Naive thymus-derived CD8-positive, alpha-beta T cell (primary cell): ENCODE results near the gene NCAPD3. TPM values are rescaled to one million over a fixed set of nuclear protein-coding genes. Genes with fewer than 3 reads are reported as not detected.
"Not testable (repeated sequence)": the region's sequence is repeated elsewhere in the genome, so short reads cannot be mapped to it uniquely, and the experiment has no call there.

Source experiments
- ATAC-seq, 2 donors: fragments of 150-1000 bp; cut with Tn5 transposase in 1 of 2; sonication (Bioruptor Pico), chemical (Tn5 transposase) in 1 of 2; 1 replicate in 1 of 2; 2 replicates in 1 of 2; pipeline ENCODE4 v1.10.0; 2021; ENCODE audit warnings: mild to moderate bottlenecking in 2 of 2, moderate library complexity in 2 of 2
- POLR2A ChIA-PET: fragments of 350-600 bp; sonication (Branson Sonifier 250); formaldehyde crosslinking; loops from one replicate; lab custom pipeline; 2021; ENCODE audit warnings: antibody characterized with exemption; lab: Charles Lee
- DNase-seq, 10 donors: peaks; one replicate each; pipeline versions ENCODE4 v3.0.0 to v3.0.0-alpha.2; 2020 to 2022
- H3K27ac Mint-ChIP-seq, 10 donors: one replicate each; pipeline ENCODE4 v1.8.0; 2020 to 2022; ENCODE audit warnings: mild to moderate bottlenecking in 10 of 10, mixed read lengths in 10 of 10, moderate library complexity in 4 of 10, inconsistent platforms in 1 of 10
- H3K27me3 Mint-ChIP-seq, 5 donors: one replicate each; pipeline ENCODE4 v1.8.0; 2021 to 2022; ENCODE audit warnings: mixed read lengths in 5 of 5
- H3K36me3 Mint-ChIP-seq, 3 donors: one replicate each; pipeline ENCODE4 v1.8.0; 2020 to 2022; ENCODE audit warnings: mixed read lengths in 3 of 3, mild to moderate bottlenecking in 2 of 3, inconsistent platforms in 1 of 3
- H3K4me1 Mint-ChIP-seq, 4 donors: one replicate each; pipeline ENCODE4 v1.8.0; 2021 to 2022; ENCODE audit warnings: mixed read lengths in 4 of 4
- H3K4me3 Mint-ChIP-seq, 10 donors: one replicate each; pipeline ENCODE4 v1.8.0; 2020 to 2022; ENCODE audit warnings: mild to moderate bottlenecking in 10 of 10, mixed read lengths in 10 of 10, moderate library complexity in 6 of 10, inconsistent platforms in 1 of 10
- H3K9me3 Mint-ChIP-seq, 9 donors: one replicate each; pipeline ENCODE4 v1.8.0; 2020 to 2022; ENCODE audit warnings: mixed read lengths in 9 of 9, mild to moderate bottlenecking in 3 of 9, inconsistent platforms in 1 of 9, moderate library complexity in 1 of 9
- polyA plus RNA-seq, 3 donors: library from polyadenylated mRNA; unstranded; fragments of 300-500 nt; fragmentation: Illumina TruSeq; gene quantifications; one replicate each; pipeline ENCODE4 v1.2.3, GENCODE V29; 2021
- total RNA-seq, 8 experiments: library from RNA in 2 of 8; stranded (reverse) in 2 of 8; gene quantifications; one replicate each; pipeline ENCODE4 v1.2.3 and lab custom pipeline; 2021 to 2026

The NCAPD3 gene
- total and polyA plus RNA-seq, 5 experiments from 2014 or later, result 11.2 to 43.5 (median 16.5) TPM

GRCh38 chr11:134261626-134262488 is 38.1 kb upstream of the NCAPD3 start:
- H3K36me3 Mint-ChIP-seq, result peaks cover 0 to 61% (median 8%) of the 10 kb centered on the region in 3 donors
- H3K4me3 Mint-ChIP-seq, result no peak overlapping the region
- POLR2A ChIA-PET, result interaction anchor here (1.1 to 1.6 kb wide), 3 partner anchors 8 to 38 kb away, joined by 3 to 5 read pairs (median 4); partner anchors contain the start of genes ACAD8, NCAPD3 and VPS26B
- peaks cover 3 to 9% (median 7%) of the 10 kb centered on the region in 4 donors for H3K4me1 Mint-ChIP-seq
- no peak overlapping the region for H3K27ac Mint-ChIP-seq
- H3K27me3 Mint-ChIP-seq, result no peaks in the 10 kb centered on the region
- peak in 5 of 10 donors; percentile 24 to 70 (median 43) for DNase-seq
- no peaks in the 10 kb centered on the region for H3K9me3 Mint-ChIP-seq
- ATAC-seq, result peak; percentile 69 to 71

DNA sequence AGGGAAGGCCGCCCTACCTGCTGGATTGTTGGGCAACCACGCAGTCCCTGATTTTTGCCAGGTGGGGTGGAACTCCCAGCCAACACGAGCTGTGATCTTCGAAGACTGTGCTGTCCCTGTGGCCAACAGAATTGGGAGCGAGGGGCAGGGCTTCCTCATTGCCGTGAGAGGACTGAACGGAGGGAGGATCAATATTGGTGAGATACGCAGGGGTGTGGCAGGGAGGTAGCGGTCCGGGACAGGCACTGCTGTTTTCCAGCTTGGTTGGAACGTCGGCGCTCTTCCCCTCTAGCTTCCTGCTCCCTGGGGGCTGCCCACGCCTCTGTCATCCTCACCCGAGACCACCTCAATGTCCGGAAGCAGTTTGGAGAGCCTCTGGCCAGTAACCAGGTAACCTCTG is 37.2 kb upstream of the NCAPD3 start:
- DNase-seq (no peak), ATAC-seq (no peak)
- H3K36me3 Mint-ChIP-seq, result peaks cover 0 to 63% (median 8%) of the 10 kb centered on the region in 3 donors
- no peak overlapping the region for H3K27ac Mint-ChIP-seq
- no peaks in the 10 kb centered on the region for H3K27me3 Mint-ChIP-seq
- peaks cover 3 to 13% (median 8%) of the 10 kb centered on the region in 4 donors for H3K4me1 Mint-ChIP-seq
- no peak overlapping the region for H3K4me3 Mint-ChIP-seq
- H3K9me3 Mint-ChIP-seq, result no peaks in the 10 kb centered on the region
- POLR2A ChIA-PET, result interaction anchor here (1.3 kb wide), 1 partner anchor 35 kb away, joined by 3 read pairs; no protein-coding TSS in a partner anchor

- Mint-ChIP-seq H3K9me3 (no peaks in the 10 kb centered on the region), H3K4me1 (peaks cover 7 to 17% (median 10%) of the 10 kb centered on the region in 4 donors), H3K36me3 (peaks cover 0 to 63% (median 8%) of the 10 kb centered on the region in 3 donors), H3K4me3 (no peak overlapping the region), H3K27me3 (no peaks in the 10 kb centered on the region), H3K27ac (no peak overlapping the region)
- no peak for DNase-seq
- POLR2A ChIA-PET, result no interaction called here
- no peak for ATAC-seq
Observed at GRCh38 chr11:134260503-134260902, 36.7 kb upstream of the NCAPD3 start.

DNA sequence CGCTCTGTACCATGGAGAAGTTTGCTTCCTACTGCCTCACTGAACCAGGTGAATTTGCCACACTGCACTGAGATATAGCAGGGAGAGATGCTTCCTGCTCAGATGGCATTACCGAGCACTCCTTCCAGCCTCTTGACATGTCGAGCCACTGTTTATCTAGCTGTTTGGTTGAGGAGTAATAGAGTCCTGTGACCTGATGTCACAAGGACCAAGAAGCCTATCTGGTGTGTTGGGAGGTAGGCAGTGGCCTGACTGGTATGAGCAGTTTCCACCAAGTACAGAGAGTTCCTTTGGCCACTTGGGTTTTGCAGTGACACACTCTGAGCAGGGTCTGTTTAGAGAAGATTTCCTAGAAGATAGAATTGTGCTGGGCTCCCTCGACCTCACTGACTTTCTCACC is 34.8 kb upstream of the NCAPD3 start:
- no peak overlapping the region for H3K4me3 Mint-ChIP-seq
- H3K27me3 Mint-ChIP-seq, result no peaks in the 10 kb centered on the region
- no peaks in the 10 kb centered on the region for H3K9me3 Mint-ChIP-seq
- H3K4me1 Mint-ChIP-seq, result peaks cover 16 to 34% (median 21%) of the 10 kb centered on the region in 4 donors
- no peak overlapping the region for H3K27ac Mint-ChIP-seq
- POLR2A ChIA-PET, result no interaction called here
- ATAC-seq, result no peak
- peaks cover 0 to 56% (median 8%) of the 10 kb centered on the region in 3 donors for H3K36me3 Mint-ChIP-seq
- no peak for DNase-seq

- H3K27ac Mint-ChIP-seq, result no peak overlapping the region
- POLR2A ChIA-PET, result interaction anchor here (1.0 kb wide), 1 partner anchor 33 kb away, joined by 4 read pairs; the partner anchor contains the start of gene VPS26B
Observed at GRCh38 chr11:134257101-134257500, 33.3 kb upstream of the NCAPD3 start.

DNA sequence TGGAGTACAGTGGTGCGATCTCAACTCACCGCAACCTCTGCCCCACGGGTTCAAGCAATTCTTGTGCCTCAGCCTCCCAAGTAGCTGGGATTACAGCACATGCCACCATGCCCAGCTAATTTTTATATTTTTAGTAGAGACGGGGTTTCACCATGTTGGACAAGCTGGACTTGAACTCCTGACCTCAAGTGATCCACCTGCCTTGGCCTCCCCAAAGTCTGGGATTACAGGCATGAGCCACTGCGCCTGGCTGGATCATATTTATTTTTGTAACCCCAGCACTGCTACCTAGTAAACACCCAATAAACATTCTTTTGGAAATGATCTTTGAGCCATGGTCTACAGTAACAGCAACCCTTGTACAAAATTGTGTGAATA is 31.4 kb upstream of the NCAPD3 start:
- POLR2A ChIA-PET, result interaction anchor here (0.9 to 1.8 kb wide), 2 partner anchors 21 to 308 kb away, joined by 3 to 10 read pairs; partner anchors contain the start of gene GLB1L3
- not testable (repeated sequence) for H3K27me3 Mint-ChIP-seq, ATAC-seq, H3K9me3 Mint-ChIP-seq, DNase-seq
- H3K4me3 Mint-ChIP-seq, result peak overlapping the region in 5 of 10 donors; percentile 18 to 100 (median 64)
- H3K27ac Mint-ChIP-seq, result peak overlapping the region in 1 of 10 donors; percentile 35
- peaks cover 21 to 44% (median 39%) of the 10 kb centered on the region in 4 donors for H3K4me1 Mint-ChIP-seq
- peaks cover 0 to 39% (median 9%) of the 10 kb centered on the region in 3 donors for H3K36me3 Mint-ChIP-seq

More at GRCh38 chr11:134257101-134257500, 33.3 kb upstream of the NCAPD3 start:
- no peak for DNase-seq
- Mint-ChIP-seq H3K4me3 (no peak overlapping the region), H3K27me3 (no peaks in the 10 kb centered on the region), H3K9me3 (no peaks in the 10 kb centered on the region), H3K4me1 (peaks cover 21 to 41% (median 30%) of the 10 kb centered on the region in 4 donors), H3K36me3 (peaks cover 0 to 45% (median 8%) of the 10 kb centered on the region in 3 donors)
- no peak for ATAC-seq

- ATAC-seq (no peak), DNase-seq (no peak)
- Mint-ChIP-seq H3K27me3 (no peaks in the 10 kb centered on the region), H3K4me3 (peak overlapping the region; percentile 91 to 100 (median 96)), H3K4me1 (peaks cover 21 to 44% (median 39%) of the 10 kb centered on the region in 4 donors), H3K36me3 (peaks cover 0 to 39% (median 6%) of the 10 kb centered on the region in 3 donors), H3K27ac (peak overlapping the region in 7 of 10 donors; percentile 31 to 94 (median 86)), H3K9me3 (no peaks in the 10 kb centered on the region)
- POLR2A ChIA-PET, result interaction anchor here (0.8 to 1.8 kb wide), 4 partner anchors 22 to 307 kb away, joined by 3 to 10 read pairs (median 6); partner anchors contain the start of genes GLB1L3, IGSF9B and VPS26B
Observed at GRCh38 chr11:134254433-134255183, 30.8 kb upstream of the NCAPD3 start.

GRCh38 chr11:134253188-134253993 is 29.6 kb upstream of the NCAPD3 start, which contains the start of the genes ACAD8 and THYN1:
Gene ACAD8 (plus strand): TSS chr11:134253568. CDS start chr11:134253601, 33 bp downstream.
Gene THYN1 (minus strand): TSS chr11:134253352. CDS start chr11:134252882, 470 bp downstream.
- Mint-ChIP-seq H3K27ac (peak within 1 kb of the TSS; percentile 80 to 97 (median 94)), H3K4me1 (peaks cover 18 to 44% (median 40%) of the 10 kb centered on the region in 4 donors), H3K9me3 (no peaks in the 10 kb centered on the region), H3K4me3 (peak within 1 kb of the TSS; percentile 91 to 100 (median 96)), H3K27me3 (no peaks in the 10 kb centered on the region), H3K36me3 (peaks cover 0 to 37% (median 2%) of the 10 kb centered on the region in 3 donors)
- DNase-seq (peak; percentile 90 to 98 (median 96)), ATAC-seq (peak; percentile 98 to 99)
- POLR2A ChIA-PET, result interaction anchor here (0.6 to 6.3 kb wide), 8 partner anchors 9 to 296 kb away, joined by 3 to 115 read pairs (median 4); partner anchors contain the start of genes GLB1L3, IGSF9B, NCAPD3 and VPS26B

- Mint-ChIP-seq H3K4me3 (peak overlapping the region; percentile 91 to 100 (median 96)), H3K27ac (peak overlapping the region; percentile 80 to 97 (median 94)), H3K4me1 (peaks cover 18 to 44% (median 39%) of the 10 kb centered on the region in 4 donors), H3K9me3 (no peaks in the 10 kb centered on the region), H3K36me3 (peaks cover 0 to 39% (median 4%) of the 10 kb centered on the region in 3 donors), H3K27me3 (no peaks in the 10 kb centered on the region)
- DNase-seq (peak in 3 of 10 donors; percentile 5 to 25 (median 24)), ATAC-seq (peak; percentile 40 to 41)
- POLR2A ChIA-PET, result interaction anchor here (0.6 to 6.3 kb wide), 2 partner anchors 19 to 26 kb away, joined by 3 to 115 read pairs; partner anchors contain the start of genes NCAPD3 and VPS26B
Observed at GRCh38 chr11:134252346-134253187, 28.8 kb upstream of the NCAPD3 start.

DNA sequence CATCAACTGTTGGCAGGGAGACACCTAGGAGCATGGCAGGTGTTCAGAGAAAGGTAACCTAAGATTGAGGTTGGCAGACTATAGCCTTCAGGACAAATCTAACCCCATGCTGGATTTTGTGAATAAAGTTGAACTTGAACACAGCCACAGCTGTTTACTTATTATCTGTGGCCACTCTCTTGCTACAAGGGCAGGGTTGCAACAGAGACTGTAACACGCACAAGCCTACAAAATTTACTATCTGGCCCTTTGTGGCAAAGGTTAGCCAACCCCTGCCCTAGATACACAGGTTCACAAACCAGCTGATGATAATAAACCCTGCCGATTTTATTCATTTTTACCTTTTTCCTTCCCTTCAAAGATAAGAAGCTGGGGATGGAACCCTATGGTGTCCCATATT is 26.9 kb upstream of the NCAPD3 start:
- H3K36me3 Mint-ChIP-seq, result peaks cover 0 to 45% (median 4%) of the 10 kb centered on the region in 3 donors
- H3K4me1 Mint-ChIP-seq, result peaks cover 14 to 38% (median 35%) of the 10 kb centered on the region in 4 donors
- DNase-seq (no peak), ATAC-seq (no peak)
- peak overlapping the region in 3 of 10 donors; percentile 47 to 65 (median 53) for H3K27ac Mint-ChIP-seq
- POLR2A ChIA-PET, result interaction anchor here (0.6 to 6.3 kb wide), 2 partner anchors 22 to 24 kb away, joined by 3 to 115 read pairs; partner anchors contain the start of genes NCAPD3 and VPS26B
- no peaks in the 10 kb centered on the region for H3K27me3 Mint-ChIP-seq
- H3K9me3 Mint-ChIP-seq, result no peaks in the 10 kb centered on the region
- H3K4me3 Mint-ChIP-seq, result no peak overlapping the region
